Measurements from ENCODE around the gene SCRN3. TPM values are rescaled to one million over a fixed set of nuclear protein-coding genes. Genes with fewer than 3 reads are reported as not detected.

Gene SCRN3
- total RNA-seq, 5 donors from 2014 or later (not counting 1 experiment from before 2014, with no cell fraction given), result 11.3 to 17.9 (median 14.8) TPM

DNA sequence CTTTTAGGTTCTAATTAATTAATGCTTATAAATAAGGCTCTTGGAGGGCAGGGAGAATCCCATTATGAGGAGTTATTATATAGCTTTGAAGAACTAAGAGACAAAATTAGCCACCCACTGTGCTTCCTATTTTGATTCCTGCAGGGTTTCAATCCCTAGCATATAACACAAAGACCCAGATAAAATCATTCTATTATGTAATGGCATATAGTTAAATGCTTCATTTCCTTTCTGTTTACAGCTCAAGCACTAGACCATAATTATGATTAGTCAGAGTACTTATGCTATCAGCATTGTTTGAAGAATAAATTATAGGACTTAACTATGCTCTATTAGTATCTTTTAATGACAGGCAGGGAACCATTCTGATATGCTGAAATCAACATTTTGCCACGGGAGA, 82.2 kb downstream of the SCRN3 start:
- Mint-ChIP-seq H3K27ac (no peak overlapping the region), H3K36me3 (peaks cover 48% of the 10 kb centered on the region)

More for the DNA sequence above, 82.2 kb downstream of the SCRN3 start:
- Mint-ChIP-seq H3K9me3 (no peaks in the 10 kb centered on the region), H3K27me3 (no peaks in the 10 kb centered on the region), H3K4me3 (no peak overlapping the region), H3K4me1 (peaks cover 20 to 38% (median 29%) of the 10 kb centered on the region in 3 donors)
- Histone ChIP-seq H3K9me3 (no peaks in the 10 kb centered on the region), H3K36me3 (ENCODE audit: control insufficient read depth in 2 of 2, extremely low read depth in 1 of 2, insufficient read depth in 1 of 2, low read length in 1 of 2) (peaks cover 0 to 29% of the 10 kb centered on the region in 2 donors), H3K4me3 (ENCODE audit: control insufficient read depth in 1 of 2, extremely low read depth in 1 of 2, low read length in 1 of 2) (no peak overlapping the region), H3K27ac (ENCODE audit: low read length) (no peak overlapping the region), H3K27me3 (replicated peaks in 1 of 2; ENCODE audit: control insufficient read depth in 2 of 2, extremely low read depth in 1 of 2, insufficient read depth in 2 of 2, low read length in 1 of 2) (no peaks in the 10 kb centered on the region), H3K4me1 (ENCODE audit: control insufficient read depth in 1 of 2, extremely low read depth in 1 of 2, insufficient read depth in 2 of 2, low read length in 2 of 2) (no peaks in the 10 kb centered on the region)
- no peak for ATAC-seq (replicated peaks in 1 of 4)
- no CpG with 5 or more reads among the region's 1 CpG for WGBS (ENCODE audit: insufficient coverage)
- no peak for DNase-seq
- ChIA-PET CTCF (no interaction called here), POLR2A (no interaction called here)

Other genes starting within 250 kb of the SCRN3 start
- 10 to 100 TPM; 32.1 to 46.1 (median 38.1) TPM for gene OLA1, start 147.2 kb upstream of the SCRN3 start, total RNA-seq
- gene SP9, start 60.8 kb upstream of the SCRN3 start, total RNA-seq, result not detected
- 10 to 100 TPM; 12.4 to 25.2 (median 17.8) TPM for gene GPR155, start 91.3 kb downstream of the SCRN3 start, total RNA-seq
- gene WIPF1, start 202.1 kb downstream of the SCRN3 start, total RNA-seq, result 100 to 1,000 TPM; 349 to 412 (median 372) TPM

All from T-cell (primary cell).